Fibroblast of the aortic adventitia (primary cell): ENCODE data around the gene TPH1. TPM values are rescaled to one million over a fixed set of nuclear protein-coding genes. Genes with fewer than 3 reads are reported as not detected.

Experiments
- DNase-seq: peaks from one replicate; pipeline ENCODE4 v3.0.0-alpha.2; 2010; ENCODE audit warnings: low read depth
- H3K4me3 ChIP-seq: 2 replicates; pipeline ENCODE4 v1.5.1; 2011; ENCODE audit warnings: low read depth, mild to moderate bottlenecking, control low read depth, low read length, moderate library complexity
- total RNA-seq: library from RNA; depleted of rRNA; stranded (reverse); fragments of >200 nt; gene quantifications from 2 replicates; pipeline ENCODE4 v1.2.3, GENCODE V29; 2012; ENCODE audit warnings: low replicate concordance
- TF ChIP-seq, protein P1 (sequence below): IDR thresholded peaks from 2 replicates; pipeline ENCODE4 v1.5.1; 2011; ENCODE audit warnings: mild to moderate bottlenecking, low read length, control low read depth, inconsistent platforms; ENCODE audit not compliant: insufficient read depth

Gene TPH1
- total RNA-seq, 1 donor: 0.18 TPM

DNA sequence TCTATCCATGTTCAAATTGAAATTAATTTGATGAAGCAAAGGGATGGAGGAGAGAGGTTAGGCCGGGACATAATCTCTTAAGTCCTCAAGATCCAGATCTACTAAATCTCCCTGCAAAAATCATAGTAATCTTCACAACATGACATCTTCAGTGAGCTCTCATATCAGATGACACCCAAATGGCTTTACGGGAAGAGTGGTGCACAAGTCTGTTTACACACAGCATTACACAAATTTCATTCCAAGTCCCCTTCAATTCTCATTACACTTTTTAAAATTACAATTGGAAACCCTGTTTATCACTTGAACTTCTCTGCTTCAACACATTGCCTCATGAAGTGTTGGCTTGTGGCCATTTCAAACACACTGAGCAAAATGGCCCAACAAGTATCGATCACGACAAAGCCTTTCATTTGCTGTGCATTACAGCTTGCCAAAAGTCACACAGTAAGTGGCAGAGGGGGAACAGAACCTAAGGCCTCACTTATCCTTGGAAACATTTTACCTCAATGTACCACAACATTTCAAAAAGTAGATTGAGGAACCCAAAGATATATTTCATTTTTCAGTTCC, 17.9 kb upstream of the TPH1 start:
- TF ChIP-seq, protein P1, sequence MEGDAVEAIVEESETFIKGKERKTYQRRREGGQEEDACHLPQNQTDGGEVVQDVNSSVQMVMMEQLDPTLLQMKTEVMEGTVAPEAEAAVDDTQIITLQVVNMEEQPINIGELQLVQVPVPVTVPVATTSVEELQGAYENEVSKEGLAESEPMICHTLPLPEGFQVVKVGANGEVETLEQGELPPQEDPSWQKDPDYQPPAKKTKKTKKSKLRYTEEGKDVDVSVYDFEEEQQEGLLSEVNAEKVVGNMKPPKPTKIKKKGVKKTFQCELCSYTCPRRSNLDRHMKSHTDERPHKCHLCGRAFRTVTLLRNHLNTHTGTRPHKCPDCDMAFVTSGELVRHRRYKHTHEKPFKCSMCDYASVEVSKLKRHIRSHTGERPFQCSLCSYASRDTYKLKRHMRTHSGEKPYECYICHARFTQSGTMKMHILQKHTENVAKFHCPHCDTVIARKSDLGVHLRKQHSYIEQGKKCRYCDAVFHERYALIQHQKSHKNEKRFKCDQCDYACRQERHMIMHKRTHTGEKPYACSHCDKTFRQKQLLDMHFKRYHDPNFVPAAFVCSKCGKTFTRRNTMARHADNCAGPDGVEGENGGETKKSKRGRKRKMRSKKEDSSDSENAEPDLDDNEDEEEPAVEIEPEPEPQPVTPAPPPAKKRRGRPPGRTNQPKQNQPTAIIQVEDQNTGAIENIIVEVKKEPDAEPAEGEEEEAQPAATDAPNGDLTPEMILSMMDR: no peak
- no peak for DNase-seq
- H3K4me3 ChIP-seq: no peak overlapping the region

DNA sequence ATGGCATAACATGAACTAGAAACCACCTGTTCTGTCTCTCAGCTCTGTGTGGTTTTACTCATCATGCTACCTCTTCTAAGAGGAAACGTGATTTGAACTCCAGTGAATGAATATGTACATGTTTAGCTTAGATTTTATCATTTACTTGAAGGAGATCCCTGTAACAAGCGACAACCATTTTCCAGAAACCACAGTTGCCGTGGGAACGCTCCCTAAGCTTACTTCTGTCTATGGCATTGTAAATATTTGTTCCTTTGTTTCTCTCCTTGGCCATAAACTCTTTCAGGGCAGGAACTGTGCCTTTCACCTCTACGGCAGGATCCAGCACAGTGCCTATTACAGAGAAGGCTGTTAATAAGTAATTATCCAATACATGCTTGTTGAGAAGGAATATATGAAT, 17.1 kb upstream of the TPH1 start:
- no peak for DNase-seq
- TF ChIP-seq, protein P1: no peak
- no peak overlapping the region for H3K4me3 ChIP-seq

DNA sequence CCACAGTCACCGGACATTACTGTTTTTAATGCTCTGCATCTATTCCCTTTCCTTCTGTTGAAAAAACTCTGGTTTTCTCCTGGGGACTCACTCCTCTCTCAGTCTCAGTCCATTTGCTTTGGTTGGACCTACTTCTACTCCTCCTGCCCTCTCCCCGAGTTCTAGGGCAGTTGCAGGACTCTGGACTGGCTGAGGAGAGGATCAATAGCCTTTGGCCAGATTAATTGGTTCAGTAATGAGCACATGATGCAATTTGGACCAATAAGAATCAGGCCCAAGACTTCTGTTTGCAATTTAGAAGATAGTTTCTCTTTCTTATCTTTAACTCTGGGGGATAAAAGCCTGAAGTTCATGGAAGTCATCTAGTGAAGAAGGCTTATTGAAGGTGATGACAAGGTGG, 15.3 kb upstream of the TPH1 start:
- TF ChIP-seq, protein P1: no peak
- DNase-seq: no peak
- no peak overlapping the region for H3K4me3 ChIP-seq

DNA sequence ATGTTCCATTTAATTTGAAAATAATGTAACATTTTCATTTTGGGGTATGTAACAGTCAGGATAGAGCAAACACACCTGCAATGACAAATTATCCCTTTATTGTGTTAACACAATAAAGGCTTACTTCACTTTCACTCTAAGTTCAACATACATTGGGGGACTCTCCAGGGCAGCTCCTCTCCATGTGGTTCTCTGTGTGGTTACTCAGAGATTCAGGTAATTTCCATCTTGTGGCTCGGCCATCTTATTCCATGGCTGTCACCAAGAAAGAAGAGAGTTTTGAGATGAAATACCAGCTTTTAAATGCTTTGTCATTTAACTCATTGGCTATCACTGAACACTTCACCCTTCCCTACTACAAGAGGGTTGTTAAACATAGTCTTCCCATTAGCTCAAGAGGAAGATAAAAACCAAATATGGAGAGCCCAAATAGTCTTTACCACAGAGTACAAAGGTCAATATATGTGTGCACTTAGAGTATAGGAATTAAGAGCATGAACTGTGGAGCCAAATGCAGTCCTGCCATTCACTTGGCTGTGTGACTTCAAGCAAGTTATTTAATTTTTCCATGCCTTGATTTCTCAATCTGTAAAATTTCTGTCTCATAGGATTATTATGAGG, 10.6 kb upstream of the TPH1 start:
- TF ChIP-seq, protein P1: no peak
- no peak overlapping the region for H3K4me3 ChIP-seq
- no peak for DNase-seq

DNA sequence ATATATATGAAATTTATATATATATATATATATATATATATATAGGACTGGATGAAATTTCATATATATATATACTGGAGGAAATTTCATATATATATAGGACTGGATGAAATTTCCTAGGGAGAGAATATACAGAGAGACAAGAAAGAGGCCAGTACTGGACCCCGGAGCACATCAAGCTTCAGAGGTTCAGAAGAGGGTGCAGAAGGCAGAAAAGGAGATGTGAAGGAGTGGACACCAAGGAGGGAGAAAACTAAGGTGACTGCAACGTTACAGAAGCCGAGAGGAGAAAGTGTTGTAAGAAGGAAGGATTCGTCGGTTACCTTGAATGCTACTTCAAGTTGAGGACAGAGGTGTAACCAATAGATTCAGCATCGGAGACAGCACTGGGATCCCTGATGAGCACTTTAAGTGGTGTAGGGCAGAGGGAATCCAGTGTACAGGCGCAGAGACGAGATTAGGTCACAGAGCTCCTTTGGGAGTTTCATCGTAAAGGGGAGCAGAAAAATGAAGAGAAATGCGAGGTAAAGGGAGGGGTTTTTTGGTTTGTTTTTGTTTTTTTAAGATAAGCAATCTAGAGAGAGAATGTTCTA, 8.5 kb upstream of the TPH1 start:
- H3K4me3 ChIP-seq: no peak overlapping the region
- DNase-seq: no peak
- TF ChIP-seq, protein P1: no peak

DNA sequence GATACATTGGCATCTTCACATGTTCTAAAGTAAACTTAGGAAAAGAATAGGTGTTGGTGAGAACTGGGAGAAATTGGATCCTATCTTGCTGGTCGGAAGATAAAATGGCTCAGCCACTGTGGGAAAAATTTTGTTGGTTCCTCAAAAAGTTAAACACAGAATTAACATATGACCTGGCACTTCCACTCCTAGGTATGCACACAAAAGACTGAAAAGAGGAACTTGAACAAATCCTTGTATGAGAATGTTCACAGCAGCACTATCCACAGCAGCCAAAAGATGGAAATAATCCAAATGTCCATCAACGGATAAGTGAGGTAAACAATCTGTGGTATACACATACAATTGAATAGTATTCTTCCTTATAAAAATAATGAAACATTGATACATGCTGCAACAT, 4.8 kb upstream of the TPH1 start:
- DNase-seq: no peak
- H3K4me3 ChIP-seq: no peak overlapping the region
- TF ChIP-seq, protein P1: no peak
